GM15510 (cell line): Measurements from ENCODE around the gene ZDHHC1.

Source experiments
- POLR2A ChIP-seq: IDR thresholded peaks from 3 replicates; pipeline ENCODE4 v1.6.1; 2011; ENCODE audit warnings: borderline replicate concordance; ENCODE audit not compliant: insufficient read length; ENCODE audit errors: extremely low read depth

Gene ZDHHC1

GRCh38 chr16:67454852-67455251 is 38.6 kb upstream of the ZDHHC1 start:
- no peak for TF ChIP-seq POLR2A

- TF ChIP-seq POLR2A: no peak
Measured at GRCh38 chr16:67454104-67454503, 37.8 kb upstream of the ZDHHC1 start.

GRCh38 chr16:67451704-67452435 is 35.6 kb upstream of the ZDHHC1 start:
- TF ChIP-seq POLR2A: no peak

GRCh38 chr16:67451061-67451703 is 34.9 kb upstream of the ZDHHC1 start:
- TF ChIP-seq POLR2A: no peak

- TF ChIP-seq POLR2A: no peak
Measured at GRCh38 chr16:67449739-67450138, 33.5 kb upstream of the ZDHHC1 start.

GRCh38 chr16:67449336-67449735 is 33.1 kb upstream of the ZDHHC1 start:
- TF ChIP-seq POLR2A: no peak

GRCh38 chr16:67448580-67448979 is 32.3 kb upstream of the ZDHHC1 start:
- TF ChIP-seq POLR2A: no peak

GRCh38 chr16:67447508-67448076 is 31.3 kb upstream of the ZDHHC1 start:
- TF ChIP-seq POLR2A: no peak

GRCh38 chr16:67446968-67447507 is 30.8 kb upstream of the ZDHHC1 start:
- no peak for TF ChIP-seq POLR2A

- TF ChIP-seq POLR2A: no peak
Measured at GRCh38 chr16:67445913-67446907, 29.9 kb upstream of the ZDHHC1 start.

- no peak for TF ChIP-seq POLR2A
Measured at GRCh38 chr16:67445441-67445912, 29.2 kb upstream of the ZDHHC1 start.

- no peak for TF ChIP-seq POLR2A
Measured at GRCh38 chr16:67445126-67445426, 28.8 kb upstream of the ZDHHC1 start.

GRCh38 chr16:67444259-67445125 is 28.2 kb upstream of the ZDHHC1 start:
- no peak for TF ChIP-seq POLR2A

- no peak for TF ChIP-seq POLR2A
Measured at GRCh38 chr16:67443265-67443664, 27.0 kb upstream of the ZDHHC1 start.
